Measurements from ENCODE around the gene CYGB.

Gene CYGB

DNA sequence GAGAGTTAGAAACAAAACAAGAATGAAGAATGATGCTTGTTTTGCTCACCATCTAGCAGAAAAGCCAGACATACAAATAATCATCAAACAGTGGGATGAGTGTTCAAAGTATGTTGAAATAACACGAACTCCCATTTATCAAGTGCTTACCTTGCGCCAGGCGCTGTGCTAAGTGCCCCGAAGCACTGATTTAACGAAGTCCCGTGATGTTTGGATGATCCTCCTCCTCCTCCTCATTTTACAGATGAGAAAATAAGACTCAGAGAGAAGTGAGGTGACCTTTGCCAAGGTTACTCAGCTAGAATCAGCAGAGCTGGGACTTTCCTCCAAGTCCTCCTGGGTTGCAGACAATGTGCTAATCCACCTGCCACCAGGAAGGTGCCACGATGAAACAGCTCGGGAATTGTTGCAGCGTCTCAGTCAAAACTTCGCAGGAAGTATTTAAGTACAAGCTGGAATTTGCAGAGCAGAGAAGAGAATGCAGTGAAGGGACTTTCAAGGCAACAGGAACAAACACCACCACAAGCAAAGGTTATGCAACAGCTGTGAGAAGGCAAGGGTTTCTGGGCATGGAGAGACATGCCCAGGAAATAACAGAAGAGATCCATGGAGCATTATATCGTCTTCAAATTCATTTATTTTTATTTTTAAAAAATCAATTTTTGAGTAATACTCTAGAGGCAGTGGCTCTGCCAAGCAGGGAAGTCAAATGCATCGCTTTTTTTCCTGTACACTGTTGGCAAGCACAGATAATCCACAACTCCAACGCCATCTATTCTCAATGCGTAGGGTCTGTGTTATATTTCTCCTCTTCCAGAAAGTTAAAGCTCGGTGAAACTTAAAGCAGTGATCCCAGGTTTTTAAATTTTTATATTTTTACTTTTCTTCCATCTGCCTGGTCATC, 13.5 kb upstream of the CYGB start:
- no peak for DNase-seq (ENCODE audit: low read depth)

DNA sequence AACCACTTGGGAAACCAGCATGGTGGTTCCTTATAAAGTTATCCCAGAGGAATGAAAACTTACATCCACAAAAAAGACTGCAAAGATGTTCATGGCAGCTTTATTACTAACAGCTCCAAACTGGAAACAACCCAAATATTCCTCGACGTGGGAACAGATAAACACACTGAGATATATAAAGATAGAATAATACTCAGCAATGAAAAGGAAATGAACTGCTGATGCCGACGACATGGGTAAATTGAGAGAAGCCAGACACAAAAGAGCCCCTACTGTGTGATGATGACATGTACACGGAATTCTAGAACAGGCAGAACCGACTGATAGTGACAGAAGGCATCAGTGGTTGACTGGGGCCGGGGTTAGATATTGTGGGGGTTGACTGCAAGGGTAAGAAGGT, 12.0 kb upstream of the CYGB start:
- no peak for DNase-seq (ENCODE audit: low read depth)

- no peak for DNase-seq (ENCODE audit: low read depth)
These were observed 11.7 kb upstream of the CYGB start for GRCh38 chr17:76549215-76549518.

- no peak for DNase-seq (ENCODE audit: low read depth)
These were observed 11.1 kb upstream of the CYGB start for GRCh38 chr17:76548378-76549214.

DNA sequence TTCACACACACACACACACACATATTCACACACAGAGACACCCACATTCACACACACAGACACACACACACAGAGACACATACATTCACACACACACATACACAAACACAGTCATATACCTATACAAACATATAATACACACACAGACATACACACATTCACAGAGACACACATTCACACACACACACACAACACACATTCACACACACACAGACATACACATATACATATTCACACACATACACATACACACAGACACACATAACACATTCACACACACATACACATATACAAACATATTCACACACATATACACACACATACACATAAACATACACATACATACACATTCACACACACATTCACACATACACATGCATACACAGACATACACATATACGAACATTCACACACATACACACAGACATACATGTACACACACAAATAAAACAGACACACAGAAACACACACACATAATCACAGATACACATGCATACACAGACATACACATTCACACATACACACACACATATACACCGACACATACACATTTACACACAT, 10.2 kb upstream of the CYGB start:
- no peak for DNase-seq (ENCODE audit: low read depth)

DNA sequence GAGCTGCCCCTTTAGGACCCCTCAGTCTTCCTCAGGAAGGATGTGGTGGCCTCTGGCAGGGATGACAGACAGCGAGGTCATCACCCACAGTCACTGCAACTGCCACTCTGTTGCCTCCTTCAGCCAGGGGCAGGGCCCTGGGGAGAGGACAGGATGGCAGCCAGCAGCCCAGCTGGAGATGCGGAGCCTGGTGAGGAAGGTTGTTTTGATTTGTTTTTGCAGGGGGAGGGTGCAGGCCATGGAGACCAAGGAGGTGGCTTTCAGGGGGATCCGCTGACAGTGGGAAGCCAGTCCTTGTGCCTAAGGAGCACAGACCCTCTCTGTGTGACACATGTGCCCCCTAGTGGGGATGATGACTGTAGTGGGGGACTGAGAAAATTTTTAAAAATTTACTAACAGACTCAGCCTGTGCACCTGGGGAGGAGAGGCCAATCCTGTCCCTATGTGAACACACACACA, 9.7 kb upstream of the CYGB start:
- DNase-seq (ENCODE audit: low read depth): peak; percentile 26

DNA sequence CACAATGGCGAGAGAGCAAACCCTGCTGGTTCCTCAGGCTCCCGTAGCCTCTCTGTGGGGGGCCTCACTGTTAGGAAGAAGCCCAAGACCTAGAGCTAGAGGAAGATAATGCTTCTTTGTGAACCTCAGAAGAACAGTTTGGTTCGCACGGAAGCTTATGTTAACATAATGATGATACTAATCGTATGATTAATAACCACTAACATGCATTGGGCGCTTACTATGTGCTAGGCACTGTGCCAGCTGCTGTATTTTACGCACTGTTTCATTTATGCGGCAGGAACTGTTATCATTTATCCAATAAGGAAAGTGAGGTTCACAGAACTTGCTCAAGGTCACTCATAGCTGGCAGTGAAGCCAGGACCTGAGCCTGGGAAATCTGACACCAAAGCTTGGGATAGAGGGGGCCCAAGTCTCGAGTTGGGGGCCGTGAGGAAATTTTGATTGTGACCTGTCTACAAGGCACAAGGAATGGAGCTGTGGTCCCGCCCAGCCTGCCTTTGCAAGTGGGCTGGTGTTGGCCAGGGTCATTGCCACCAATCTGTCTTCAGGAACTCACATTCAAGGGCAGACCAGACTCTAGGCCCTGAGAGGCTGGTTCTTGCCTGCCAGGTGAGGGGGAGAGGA, 9.2 kb upstream of the CYGB start:
- DNase-seq (ENCODE audit: low read depth): no peak

- DNase-seq (ENCODE audit: low read depth): no peak
These were observed 8.5 kb upstream of the CYGB start for GRCh38 chr17:76545918-76546555.

DNA sequence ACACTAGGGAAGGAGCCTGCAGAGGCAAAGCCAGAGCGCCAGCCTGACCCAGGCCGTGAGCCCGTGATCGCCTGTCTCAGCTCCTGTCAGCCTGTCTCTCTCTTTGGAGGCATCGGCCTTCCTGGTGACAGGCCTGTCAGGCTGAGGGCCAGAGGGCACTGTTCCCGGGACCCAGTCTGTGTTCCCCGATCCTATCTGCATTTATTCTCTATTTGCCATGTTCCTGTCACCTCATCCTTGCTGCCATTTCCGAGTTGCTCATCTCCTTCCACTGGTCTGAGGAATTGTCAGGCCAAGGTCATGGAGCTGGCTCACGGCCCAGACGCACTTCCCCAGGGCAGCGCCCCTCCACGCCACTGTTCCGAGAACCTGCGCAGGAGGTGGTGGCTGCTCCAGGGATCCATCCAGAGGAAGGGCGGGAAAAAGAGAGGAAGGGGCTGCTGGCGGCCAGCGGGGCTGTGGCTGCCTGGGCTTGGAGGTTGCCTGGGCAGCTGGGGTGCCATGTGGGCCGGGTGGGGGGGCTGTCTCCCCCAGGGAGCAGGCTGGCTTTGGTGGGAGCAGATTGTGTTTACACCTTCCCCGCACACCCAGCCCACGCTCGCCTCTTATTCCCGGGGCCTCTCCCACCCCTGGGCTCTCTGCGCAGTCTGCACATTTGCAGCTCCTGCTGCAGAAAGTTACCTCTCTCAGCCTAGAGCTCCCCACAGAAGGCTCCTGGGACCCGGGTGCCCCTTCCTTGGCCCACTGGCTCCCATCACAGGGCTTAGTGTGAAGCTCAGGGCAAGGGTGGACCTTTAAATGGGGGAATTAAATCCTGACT, 7.2 kb upstream of the CYGB start:
- no peak for DNase-seq (ENCODE audit: low read depth)

GRCh38 chr17:76543826-76544545, 6.5 kb upstream of the CYGB start:
- DNase-seq (ENCODE audit: low read depth): no peak

DNA sequence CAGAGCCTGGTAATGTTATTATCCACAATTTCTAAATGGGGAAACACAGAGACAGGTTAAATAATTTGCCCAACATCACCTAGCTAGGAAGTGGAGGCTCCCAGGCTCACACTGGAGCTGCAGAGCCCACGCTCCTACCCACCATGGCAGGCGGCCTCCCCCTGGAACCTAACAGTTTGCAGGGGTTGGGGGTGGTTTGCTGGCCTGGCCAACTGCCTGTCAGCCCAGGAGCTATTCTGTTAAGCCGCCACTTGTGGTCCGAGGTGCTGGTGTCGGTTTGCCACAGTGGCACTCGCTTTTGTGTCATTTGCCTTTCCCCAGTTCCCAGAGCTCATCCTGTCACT, 5.9 kb upstream of the CYGB start:
- no peak for DNase-seq (ENCODE audit: low read depth)

DNA sequence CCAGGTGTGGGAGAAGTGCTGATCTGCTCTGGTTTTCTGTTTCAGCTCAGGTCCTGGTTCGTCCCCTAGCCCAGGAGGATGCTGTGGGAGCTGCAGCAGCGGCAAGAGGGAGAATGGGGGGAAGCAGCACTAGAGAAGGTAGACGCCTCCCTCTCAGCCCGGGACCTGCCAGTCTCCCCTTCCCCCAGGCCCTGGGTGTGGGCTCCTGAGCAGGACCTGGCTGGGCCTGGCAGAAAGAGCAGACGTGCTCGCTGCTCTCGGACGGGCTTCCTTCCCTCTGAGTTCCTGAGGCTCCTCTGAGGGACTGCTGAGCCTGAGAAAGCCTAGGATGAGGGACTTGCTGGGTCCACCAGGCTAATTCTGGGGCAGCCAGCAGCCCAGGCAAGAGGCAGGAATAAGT, 5.5 kb upstream of the CYGB start:
- DNase-seq (ENCODE audit: low read depth): no peak

GRCh38 chr17:76542566-76542971, 5.1 kb upstream of the CYGB start:
- DNase-seq (ENCODE audit: low read depth): no peak

DNA sequence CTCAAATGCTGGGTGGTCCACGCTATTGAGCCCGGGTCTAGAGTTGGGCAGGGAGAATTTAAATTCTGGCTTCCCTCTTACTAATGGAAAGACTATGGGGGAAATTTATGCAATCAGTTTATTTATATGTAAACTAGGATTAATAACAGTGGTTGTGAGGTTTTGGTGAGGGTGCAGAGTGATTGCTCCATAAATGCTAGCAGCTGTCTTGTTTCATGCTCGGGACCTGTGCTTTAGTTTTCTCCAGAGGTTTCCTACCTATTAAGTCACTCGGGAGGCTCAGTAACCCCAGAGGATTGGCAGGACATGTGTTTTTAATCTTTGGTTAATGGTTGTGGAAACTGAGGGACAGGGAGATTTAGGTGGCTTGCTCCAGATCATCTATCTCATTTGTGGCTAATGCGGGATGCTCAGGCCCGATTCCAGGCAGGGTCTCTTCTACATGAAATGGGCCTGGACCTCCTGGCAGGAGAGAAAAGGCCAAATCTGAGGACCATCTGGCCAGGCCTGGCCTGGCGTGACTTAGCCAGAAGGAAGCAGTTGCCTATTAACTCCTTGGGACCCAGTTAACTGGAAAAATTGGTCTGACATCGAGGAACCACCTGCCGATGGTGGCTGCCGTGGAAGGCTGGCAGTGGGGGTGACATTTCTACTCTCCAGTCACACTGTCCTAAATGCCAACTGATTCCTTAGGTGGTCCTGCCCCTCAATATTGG, 4.4 kb upstream of the CYGB start:
- DNase-seq (ENCODE audit: low read depth): no peak

DNA sequence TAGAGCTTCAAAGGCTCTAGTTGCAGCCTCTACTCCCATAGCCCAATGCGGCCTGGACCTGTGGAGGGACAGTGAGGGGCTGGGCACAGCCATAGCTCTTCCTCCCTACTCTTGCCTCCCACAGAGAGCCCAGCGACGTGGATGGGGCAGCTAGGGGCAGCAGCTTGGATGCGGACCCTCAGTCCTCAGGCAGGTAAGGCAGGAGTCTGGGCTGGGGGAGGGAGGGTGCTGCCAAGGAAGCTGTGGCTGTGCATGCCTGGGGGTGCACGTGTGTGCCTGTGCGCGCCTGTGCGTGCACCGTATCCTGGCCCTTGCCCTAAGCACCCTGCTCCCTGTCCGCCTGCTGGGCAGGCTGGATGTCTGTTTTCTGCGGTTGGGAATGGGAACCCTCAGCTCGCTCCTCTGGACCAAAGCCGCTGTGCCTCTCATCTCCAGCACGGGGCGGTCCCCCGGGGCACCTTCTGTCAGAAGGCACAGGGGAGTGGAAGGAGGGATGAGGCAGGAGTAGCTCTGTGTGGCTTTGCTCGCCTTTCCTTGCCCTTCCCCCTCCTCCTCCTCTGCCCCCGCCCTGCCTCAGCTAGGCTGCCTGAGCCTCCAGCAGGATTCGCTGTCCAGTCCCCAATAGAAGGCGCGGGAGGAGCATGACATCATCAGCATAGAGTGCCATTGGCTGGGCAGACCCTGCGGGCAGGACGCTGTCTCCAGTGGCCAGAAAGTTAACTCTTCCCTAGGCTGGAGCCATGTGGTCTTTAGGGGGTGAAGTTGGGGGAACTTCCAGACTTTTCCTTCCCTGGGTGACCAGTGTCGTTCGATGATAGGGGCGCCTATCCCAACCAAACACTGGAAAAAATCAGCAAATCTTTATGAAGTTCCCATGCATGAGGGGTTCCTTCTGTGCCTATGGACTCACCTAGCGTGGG, 3.1 kb upstream of the CYGB start:
- no peak for DNase-seq (ENCODE audit: low read depth)

DNA sequence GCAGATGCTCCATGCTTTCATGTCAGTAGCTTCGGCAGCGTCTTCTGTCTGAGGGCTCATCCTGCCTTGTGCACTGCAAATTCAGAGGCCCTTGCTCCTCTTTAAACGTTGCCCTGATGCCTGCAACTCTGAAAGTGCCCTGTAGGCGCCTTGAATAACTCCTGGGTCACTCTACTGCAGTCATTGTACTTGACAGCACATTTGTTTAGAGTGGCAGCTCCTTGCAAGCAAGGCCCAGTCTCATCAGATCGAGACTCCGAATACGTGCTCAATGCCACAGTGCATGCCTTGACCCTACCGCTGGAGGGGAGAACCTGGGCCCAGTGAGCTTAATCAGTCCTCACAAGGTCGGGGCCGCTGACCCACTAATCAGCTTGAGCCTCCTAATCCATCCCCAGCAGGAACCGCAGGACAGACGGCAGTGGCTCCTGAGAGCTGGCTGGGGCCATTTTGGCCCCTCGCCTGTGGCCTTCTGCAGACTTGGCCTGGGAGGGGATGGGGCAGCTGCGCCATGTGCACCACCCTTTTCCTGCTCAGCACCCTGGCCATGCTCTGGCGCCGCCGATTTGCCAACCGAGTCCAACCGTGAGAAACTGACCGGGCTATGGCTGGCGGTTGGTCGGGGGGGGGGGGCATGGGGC, 2.2 kb upstream of the CYGB start, which contains the start of gene PRCD:
TSS of gene PRCD (plus strand) at position 414 of the 641 bp plus-strand sequence. CDS start at position 512, 98 bp downstream.
- no peak for DNase-seq (ENCODE audit: low read depth)

DNA sequence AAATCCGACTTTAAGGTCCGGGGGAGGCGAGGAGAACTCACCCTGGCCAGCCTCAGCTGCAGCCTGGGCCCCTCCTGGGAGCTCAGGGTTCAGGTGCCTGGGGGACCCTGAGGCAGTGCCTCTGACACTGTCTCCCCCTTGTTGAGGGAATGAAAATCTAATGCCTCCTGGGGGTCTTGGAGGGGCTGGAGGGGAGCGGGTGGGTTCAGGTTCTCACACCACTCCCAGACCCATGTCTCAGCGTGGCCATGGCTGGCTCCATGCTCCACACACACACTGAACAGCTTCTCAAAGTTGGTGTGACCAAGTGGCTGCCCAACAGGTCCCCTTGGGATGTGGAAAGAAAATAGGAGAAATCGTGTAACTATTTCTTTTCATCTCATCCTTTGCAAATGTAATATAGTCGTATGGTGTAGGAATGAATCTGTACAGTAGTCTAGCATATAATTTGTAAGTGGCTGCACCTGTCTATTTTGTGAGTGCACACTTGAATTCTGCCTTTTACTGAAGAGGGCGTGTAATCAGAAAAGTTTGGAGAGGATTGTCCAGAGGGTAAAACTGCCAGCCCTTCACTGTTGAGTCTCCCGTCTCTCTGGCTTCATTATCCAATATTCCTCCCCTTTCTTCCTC, 1.5 kb upstream of the CYGB start:
- DNase-seq (ENCODE audit: low read depth): no peak
